GM19351 (cell line): Measurements from ENCODE around the gene PPT2.
"Not testable (repeated sequence)": the region's sequence is repeated elsewhere in the genome, so short reads cannot be mapped to it uniquely, and the experiment has no call there.

Source experiments
- ATAC-seq: cut with Tn5 transposase; IDR thresholded peaks from one replicate; pipeline ENCODE4 v1.9.1; 2021; ENCODE audit warnings: mild to moderate bottlenecking, moderate library complexity; ENCODE audit not compliant: unreplicated experiment

PPT2 gene

DNA sequence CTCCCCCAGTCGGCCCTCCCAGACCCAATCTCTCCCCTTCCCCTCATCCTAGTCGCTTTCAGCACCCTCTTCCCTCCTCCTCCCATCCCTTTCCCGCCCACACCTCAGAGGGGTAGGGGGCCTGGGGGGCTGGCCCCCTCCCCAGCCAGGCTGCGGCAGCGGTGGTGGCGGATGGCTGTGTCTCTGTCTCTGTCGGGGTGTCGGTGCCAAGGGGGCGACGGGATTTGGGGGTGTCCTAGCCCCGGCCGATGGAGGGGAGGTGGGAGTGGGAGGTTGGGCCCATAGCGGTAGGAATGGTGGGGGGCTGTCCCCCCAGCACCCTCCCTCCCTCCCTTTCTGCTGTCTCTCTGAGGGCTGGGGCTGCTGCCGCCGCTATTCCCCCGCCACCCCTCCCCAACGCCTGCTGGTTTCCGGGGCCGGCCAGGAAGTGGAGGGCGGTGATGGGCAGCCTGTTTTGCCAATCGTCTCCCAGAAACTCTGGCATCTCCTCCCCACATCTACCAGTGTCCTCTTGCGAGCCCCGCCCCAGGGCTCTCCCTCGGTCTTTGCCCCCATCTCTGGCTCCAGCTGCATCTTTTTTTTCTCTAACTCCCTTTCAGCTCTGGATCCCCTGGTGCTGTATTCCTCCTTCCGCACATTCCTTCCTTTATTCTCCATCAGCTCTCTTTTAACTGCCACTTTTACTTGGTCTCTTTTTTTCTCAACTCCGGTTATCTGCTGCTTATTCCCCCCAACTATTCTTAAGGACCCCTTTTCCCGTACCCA lies 22.0 kb downstream of the PPT2 start, which contains the start of gene AGPAT1:
AGPAT1 (minus strand) TSS at position 374 of the 765 bp plus-strand sequence. CDS start 4,588 bp downstream, outside the sequence.
- no peak for ATAC-seq

DNA sequence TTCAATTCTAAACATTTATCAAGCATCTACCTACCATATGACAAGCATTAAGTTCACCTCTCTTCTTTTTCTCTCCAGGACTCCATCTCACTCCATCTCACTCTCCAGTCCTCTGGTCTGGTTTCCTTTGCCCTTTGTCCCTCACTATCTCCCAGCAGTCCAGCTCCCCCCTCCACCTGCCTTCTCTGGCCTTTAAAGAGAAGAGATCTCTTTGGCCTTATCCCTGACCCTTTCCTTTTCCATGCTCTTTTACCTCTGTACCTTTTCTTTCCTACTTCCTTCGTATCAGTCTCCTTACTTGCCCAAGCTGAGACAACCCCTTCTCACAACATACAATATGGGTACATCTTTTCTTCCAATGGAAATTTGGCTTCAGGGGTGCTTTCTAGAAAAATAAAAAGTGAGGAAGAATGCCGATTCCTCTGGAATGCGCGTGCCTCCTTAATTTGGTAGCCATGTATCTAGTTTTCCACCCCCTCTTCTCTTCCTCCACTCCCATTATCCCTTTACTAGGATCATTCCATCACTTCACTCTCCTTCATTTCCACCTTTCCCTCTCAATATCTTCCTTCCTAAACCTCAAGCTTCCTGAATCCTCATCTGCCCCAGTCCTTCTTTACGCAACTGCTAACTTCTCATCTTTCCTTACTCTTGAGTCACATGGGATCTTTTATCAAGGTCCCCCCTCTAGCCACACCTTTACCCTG lies 22.7 kb downstream of the PPT2 start:
- ATAC-seq: no peak

DNA sequence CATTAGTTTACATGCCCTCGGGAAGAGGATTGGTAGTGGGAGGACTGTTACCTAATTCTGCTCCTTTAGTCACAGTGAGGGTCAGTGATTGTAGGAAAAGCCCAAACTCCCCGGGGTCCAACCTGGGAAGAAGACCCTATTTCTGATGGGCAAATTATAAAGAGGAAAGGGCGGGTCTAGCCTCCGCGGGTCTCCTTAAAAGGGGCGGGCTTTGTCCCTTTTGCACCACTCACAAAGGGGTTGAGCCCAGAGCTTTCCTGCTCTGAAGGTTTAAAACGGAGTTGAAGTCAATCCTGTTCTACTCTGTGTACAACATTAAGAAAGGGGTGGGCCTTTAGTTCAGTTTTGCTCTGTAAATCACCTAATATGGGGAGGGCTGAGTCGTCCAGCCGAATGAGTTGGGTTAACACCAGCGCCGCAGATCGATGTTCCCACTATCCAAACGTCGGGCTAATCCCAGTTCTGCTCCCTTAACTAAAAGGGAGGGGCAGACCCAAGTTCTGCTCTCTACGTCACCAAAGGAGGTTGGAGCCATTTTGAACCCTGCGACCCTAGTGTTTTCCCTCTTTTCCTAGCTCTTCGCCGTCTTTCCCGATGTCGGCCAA lies 23.3 kb downstream of the PPT2 start:
- no peak for ATAC-seq

DNA sequence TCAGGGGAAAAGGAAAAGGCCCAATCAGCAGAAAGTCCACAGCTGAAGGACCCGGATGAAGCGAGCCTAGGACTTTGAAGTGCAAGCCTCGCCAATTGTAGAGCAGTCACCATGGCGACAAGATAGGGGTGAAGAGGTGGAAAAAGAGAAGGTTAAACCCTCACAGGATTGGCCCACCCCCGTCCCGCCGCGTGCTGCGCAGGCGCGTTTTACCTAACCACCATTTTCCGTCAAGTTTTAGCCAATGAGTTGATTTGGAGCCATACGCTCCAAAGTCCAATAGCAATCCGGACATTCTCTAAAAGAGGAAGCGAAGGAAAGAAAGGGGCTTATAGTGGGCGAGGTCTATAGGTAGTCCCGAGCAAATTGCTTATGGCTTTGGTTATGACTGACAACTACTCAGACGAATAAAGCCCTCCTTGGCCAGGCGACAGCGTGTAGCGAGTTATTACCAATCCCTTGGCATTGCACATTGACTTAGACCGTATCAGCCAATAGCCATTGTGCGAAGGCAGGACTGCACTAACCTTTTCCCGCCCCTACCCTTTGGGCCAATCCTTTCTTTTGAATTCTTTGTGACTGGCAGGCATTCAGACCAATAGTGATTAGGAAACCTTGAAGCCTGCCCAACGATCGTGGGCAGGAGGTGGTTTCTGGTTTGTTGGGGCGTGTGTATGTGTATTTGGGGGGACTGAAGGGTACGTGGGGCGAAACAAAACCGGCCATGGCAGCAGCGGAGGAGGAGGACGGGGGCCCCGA lies 24.0 kb downstream of the PPT2 start, which contains the start of gene RNF5:
RNF5 (plus strand) TSS at position 618 of the 759 bp plus-strand sequence; CDS start at position 725, 107 bp downstream.
- peak; percentile 83 for ATAC-seq

DNA sequence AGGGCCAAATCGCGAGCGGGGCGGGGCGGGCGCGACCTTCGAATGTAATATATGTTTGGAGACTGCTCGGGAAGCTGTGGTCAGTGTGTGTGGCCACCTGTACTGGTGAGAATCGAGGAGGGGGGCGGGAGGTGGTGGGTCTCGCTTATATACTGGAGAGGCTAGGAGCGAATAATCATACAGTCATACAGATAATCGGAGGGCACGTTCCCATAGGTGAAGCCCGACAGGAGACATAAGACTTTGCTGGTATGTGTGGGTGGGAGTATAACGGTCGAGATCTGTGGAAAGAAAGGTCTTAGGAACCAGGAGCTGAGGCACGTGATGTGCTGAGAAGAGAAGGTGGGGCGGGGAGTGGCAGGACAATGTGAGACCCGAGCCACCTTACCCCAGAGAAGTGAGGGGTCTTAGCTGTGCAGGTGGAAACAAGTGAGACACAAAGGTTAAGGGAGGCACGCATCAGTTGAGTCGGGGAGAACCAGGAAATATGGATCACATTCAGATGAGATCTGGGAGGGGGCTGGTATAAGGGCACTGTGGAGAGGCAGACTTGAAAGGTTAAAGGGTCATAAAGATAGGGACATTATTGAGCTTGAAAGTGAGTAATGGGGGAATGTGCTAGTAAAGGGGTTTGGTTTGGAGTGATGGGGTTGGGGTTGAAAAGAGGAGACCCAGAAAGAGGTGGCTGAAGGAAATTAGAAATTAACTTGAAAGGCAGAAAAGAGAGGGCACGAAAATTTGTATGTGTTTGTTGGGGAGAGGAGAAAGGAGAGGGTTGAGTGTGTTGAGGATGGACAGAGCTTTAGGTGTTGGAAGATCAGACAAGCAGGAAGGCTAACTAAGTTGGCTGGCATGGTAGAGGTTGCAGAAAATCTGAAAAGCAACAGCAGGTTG lies 24.9 kb downstream of the PPT2 start:
- no peak for ATAC-seq

DNA sequence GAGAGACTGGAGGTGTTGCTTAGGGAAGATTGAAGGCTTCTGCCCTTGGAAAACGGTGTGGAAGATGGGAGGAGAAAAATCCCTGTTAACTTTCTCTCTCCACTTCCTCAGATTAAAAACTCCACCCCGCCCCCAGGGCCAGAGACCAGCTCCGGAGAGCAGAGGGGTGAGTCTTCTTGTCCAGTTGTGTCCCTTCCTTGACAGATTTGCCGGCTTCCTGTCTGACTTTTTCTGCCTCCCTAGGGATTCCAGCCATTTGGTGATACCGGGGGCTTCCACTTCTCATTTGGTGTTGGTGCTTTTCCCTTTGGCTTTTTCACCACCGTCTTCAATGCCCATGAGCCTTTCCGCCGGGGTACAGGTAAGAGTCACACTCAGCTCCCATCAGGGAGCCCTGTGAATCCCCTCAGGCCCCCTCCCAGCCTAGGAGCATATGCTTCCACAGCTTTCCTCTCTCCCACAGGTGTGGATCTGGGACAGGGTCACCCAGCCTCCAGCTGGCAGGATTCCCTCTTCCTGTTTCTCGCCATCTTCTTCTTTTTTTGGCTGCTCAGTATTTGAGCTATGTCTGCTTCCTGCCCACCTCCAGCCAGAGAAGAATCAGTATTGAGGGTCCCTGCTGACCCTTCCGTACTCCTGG lies 25.9 kb downstream of the PPT2 start:
- ATAC-seq: no peak

DNA sequence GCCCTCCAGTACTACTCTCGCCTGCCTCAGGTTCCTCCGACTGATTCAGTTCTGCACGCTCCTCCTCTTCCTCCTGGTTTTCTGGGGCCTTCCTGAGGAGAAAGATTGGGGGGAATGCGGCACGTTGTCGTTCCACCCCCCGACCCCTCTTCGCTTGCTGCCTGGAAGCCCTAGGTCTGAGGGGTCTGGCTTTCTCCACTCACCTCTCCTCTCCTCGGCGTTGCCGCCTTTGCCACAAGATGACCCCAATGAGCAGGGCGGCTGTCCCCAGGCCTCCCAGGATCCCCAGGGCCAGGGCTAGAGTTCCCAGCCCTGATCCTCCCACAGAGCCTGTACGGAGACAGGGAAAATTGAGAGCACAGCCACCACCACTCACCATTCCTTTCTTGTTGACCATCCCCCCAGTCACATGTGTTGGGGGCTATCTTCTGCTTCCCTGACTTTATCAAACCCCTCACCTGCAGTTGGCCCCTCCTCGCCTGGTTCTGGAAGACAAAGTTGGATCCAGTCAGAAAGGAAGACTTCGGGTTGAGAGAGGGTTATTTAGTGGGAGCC lies 27.3 kb downstream of the PPT2 start:
- ATAC-seq: no peak

DNA sequence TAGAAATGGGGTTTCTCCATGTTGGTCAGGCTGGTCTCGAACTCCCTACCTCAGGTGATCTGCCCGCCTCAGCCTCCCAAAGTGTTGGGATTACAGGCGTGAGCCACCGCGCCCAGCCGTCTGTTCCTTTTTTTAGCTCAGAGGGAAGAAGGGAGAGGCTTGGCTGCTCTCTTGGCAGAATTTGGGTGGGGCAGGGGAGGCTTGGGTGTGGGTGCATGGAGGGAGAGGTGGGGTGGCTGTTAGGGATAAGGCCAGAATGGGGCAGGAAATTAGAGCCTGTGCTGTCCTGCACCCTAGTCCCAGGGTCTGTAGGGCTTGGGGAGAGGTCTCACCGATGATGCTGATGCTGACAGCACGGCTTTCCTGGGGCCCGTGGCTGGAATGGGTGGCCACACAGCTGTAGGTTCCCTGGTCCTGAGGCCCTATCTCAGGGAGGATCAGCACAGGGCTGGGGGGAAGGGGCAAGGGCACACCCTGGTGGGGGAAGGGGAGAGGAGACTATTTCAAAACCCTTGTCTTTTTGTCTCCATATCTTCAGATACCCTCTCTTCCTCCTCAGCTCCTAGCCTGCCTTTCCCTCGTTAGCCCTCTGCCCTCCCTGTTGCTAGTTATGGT lies 28.1 kb downstream of the PPT2 start:
- no peak for ATAC-seq

DNA sequence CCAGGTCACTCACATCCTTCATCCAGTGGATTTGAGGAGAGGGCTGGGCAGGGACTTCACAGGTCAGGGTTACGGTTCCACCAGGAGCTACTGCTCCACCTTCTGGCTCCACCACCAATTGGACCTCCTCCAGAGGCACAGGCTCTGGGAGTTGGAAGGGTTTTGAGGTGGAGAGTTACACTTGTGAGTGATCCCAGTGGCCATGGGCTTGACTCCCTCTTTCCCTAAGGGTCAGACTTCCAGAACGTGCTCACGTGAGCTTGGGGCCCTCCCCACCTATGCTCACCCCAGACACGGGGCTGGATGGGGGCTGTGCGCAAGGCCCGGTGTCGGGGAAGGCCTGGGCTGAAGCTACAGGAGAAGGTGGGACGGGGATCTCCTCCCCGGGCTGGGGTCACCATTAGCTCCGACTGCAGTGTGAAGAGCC lies 28.6 kb downstream of the PPT2 start:
- no peak for ATAC-seq

DNA sequence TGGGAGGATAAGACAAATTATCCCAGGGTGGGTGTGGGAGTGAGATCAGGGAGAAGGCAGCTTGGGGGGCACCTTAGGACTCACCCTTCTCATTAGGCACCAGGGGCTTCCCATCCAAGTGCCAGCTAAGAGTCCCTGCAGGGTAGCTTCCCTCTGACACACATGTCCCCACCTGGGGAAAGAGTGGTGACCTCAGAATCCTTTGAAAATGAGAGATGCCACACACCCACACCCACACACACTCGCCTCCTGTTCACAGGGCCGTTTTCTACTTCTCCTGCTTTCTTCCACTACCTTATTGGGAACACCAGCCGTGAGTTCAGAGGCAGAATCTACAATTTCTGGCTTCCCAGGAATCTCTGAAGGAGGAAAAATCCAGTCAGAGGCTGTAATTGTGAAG lies 29.1 kb downstream of the PPT2 start:
- no peak for ATAC-seq

DNA sequence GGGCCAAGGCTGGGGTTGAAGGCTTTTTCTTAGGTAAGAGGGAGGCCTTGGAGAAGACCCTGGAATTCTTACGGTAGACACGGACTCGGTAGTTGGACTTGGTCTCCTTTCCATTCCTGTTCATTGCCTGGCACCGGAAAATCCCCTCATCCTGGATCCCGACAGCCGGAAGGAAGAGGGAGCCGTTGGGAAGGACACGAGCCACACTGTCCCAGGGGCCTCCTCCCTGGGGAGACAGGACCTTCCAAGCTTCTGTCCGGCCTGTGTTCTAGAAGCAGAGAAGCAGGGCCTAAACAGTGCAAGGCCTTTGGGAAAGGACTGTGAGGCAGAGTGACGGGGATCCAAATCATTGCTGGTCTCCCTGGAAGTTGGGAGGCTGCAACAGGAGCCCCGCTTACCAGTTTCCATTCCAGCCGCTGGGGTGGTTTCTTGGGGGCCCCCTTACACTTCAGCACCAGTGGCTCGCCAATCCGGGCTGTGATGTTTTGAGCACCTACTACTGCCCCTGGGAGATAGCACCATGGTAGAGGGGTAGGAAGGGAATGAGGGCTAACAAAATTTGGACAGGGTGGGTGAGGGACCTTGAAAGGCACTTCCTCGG lies 29.6 kb downstream of the PPT2 start:
- no peak for ATAC-seq

DNA sequence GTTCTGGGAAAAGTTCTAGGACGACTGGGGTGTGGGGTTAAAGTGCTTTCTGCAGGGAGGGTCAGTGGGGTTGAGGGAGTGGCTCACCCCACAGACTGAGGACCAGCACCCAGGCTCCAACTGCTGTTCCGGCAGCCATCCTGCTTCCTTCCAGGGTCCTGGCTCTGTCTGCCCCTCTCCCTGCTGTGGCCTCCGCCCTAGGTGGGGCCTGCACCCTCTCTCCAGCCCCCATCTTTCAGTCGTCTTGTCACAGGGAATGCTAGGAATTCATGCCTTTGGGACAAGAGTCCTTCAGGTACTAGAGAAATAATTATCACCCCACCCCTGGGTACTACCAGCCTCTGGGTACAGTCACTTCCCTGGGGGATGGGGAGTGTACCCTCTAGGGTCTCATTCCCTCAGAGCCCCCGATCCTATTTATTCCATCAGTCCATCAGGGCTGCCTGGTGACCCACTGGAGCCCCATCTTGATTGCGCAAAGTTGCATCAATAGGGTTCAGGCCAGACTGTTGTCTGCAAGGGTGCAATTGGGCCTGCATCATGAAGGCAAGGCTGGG lies 30.2 kb downstream of the PPT2 start, which contains the start of gene AGER:
AGER (minus strand) TSS at position 170 of the 557 bp plus-strand sequence; CDS start at position 139, 31 bp downstream.
- no peak for ATAC-seq

DNA sequence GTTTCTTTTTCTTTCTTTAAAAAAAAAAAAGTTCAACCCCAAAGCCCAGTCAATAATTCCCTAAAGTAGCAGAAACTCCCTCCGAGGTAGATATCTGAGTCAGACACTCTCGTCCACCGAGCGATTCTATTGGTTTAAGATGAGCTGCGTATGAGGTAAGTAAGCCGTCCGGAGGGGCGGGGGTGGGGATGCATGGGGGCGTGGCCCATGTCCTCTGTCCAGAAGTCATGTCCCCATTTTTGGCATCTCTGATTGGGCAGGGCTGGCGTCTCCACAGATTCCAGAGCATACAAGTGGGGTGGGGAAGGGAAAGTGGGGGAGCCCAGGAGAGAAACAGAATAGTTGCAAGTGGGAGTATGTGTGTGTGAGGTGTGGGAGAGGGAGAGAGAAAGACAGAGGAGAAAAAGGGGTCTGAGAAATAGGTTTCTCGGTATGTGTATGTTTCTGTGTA lies 31.8 kb downstream of the PPT2 start:
- not testable (repeated sequence) for ATAC-seq

DNA sequence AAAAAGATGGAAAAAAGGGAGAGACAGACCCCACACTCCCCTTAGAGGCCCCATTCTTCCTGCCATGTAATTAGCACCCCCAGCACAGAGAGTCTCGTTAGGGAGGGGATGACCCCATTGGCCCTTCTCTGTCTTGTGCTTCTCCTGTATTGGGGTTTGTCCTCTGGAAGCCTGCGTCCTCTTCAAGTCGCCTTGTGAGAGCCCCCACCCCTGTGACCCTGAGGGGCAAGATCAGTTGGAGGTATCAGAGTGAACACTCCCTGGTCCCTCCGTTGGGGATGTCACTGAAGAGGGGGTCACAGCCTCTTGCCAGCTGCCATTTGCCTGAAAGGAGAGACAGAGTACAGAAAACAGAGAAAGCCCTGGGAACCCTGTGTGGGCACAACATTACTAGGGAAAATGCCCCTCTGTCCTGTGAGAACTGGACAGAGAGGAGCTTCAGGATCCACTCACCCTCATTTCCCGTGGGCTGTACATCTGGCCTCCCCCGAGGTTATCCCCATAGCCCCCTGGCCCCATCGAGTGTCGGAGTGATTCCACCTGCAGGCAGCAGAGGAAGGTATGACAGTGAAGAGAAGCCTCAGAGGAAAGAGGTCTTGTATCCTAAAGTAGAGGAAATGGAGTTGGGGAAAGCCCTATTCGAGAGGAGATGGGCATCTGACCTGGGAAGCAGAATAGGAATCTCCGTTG lies 32.4 kb downstream of the PPT2 start:
- ATAC-seq: not testable (repeated sequence)

DNA sequence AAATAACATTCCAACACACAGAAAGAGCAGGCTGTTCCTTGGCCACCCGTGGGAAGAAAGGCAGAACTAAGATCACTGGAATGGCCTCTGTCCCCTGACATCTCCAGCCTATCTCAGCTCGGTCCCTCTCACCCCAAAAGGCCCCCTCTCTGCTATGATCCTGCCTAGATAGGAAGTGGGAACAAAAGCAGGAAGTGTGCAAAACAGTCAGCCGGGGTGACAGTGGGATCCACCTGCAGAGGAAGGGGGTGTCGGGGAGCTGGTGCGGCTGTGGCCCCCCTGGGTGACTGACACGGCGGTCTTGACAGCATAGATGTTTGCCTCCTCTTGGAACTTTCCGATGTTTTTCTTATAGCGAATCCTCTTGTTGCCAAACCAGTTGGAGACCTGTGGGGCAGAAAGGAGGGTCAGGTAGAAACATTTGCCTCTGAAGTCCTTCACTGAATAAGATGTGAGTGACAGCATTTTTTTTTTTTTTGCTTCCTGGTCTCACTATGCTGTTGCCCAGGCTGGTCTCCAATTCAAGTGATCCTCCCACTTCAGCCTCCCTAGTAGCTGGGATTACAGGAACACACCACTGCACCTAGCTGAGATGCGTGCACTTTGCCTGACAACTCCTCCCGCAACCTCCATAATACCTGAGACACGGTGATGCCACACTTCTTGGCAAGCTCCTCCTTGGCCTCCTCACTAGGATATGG lies 33.2 kb downstream of the PPT2 start:
- ATAC-seq: no peak

DNA sequence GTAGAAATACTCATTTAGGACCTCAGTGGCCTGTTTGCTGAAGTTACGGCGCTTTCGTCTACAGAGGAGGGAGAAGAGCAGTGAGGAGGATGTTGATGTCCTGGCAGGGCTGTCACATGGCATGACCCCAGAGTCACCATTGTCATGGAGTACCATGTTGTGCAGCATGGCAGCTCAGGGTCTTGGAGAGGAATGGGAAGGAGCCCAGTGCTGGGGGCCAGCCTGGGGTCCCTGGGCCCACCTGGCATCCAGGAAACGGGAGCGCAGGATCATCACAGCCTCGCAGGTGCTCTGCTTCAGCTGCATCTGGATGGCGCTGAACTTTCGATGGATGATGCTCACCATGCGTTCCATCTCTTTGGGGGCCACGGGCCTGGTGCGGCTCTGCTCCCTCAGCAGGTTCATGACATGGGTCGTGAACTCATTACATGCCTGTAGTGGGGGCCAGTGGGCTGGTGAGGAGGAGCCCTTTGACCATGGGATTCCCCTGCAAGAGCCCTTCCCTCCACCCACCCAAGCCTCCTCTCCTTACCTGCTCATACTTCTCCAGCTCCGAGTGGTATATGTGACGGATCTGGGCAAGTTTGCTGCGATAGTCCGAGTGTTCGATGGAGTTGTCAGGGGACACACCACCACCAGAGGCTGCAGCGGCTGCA lies 33.9 kb downstream of the PPT2 start:
- ATAC-seq: not testable (repeated sequence)
